ENCODE results near the gene ATOH8.

Gene ATOH8

DNA sequence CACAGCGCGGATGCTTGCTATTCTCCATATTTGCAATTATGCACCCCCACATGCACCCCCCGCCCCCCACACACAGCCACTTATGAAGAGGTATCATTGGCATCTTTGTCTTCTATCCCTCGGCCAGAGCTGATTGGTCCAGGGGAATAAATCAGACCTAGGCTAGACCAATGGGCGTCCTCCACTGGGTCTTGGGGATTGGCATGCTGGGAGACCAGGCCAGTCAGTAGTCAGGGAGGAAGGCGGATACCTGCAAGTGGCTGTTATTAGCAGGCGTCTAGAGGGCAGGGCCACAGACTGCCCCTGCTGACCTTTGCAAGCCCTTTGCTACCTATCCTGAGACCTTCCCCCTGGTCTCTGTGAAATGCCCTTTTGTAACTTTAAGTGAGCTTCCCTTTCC lies 30.0 kb downstream of the ATOH8 start:
- Histone ChIP-seq H3K9me3 (ENCODE audit: insufficient read depth, low read depth, low read length) (no peaks in the 10 kb centered on the region), H3K4ac (ENCODE audit: low read depth, low read length) (no peak overlapping the region)

DNA sequence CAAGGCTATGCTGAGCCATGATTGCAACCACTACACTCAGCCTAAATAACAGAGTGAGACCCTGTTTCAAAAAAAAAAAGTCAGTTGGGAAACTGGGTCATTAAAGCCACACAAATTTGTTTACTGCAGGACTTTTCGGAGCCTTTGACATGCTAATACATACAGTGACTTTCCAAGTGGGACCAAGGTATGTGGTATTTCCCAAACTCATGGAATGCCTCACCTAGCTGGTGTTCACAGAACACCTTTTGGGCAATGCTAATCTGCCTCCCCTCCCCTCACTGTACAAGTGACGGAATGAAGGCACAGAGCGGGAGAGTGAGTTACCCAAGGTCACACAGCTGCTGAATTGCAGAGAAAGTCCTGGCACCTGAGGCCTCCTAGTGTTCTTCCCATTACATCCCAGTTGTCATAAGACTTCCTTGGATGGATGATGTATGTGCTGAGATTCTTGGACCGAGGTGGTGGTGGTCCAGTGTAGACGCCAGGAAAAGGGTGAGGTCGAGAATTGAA lies 30.7 kb downstream of the ATOH8 start:
- no peaks in the 10 kb centered on the region for H3K9me3 ChIP-seq (ENCODE audit: insufficient read depth, low read depth, low read length)
- no peak overlapping the region for H4K8ac ChIP-seq (ENCODE audit: low read depth, low read length)
- no peak overlapping the region for H2BK12ac ChIP-seq (ENCODE audit: low read length)
- no peak for DNase-seq
- no peak overlapping the region for H3K23ac ChIP-seq (ENCODE audit: low read length)
- no peak overlapping the region for H3K9ac ChIP-seq (ENCODE audit: low read length)
- no peak overlapping the region for H3K27ac ChIP-seq (ENCODE audit: low read depth, low read length)
- no peak overlapping the region for H3K4me3 ChIP-seq (ENCODE audit: low read depth, low read length)
- H3K79me1 ChIP-seq (ENCODE audit: low read length), result no peaks in the 10 kb centered on the region
- H2BK5ac ChIP-seq (ENCODE audit: low read depth, low read length, poor library complexity), result no peak overlapping the region
- no peak overlapping the region for H3K14ac ChIP-seq (ENCODE audit: low read length)
- no peaks in the 10 kb centered on the region for H3K27me3 ChIP-seq (ENCODE audit: insufficient read depth, low read length)
- no peak overlapping the region for H3K4me2 ChIP-seq (ENCODE audit: low read length)
- no peaks in the 10 kb centered on the region for H3K79me2 ChIP-seq (ENCODE audit: control insufficient read depth, insufficient read depth, low read length, poor library complexity)
- no peaks in the 10 kb centered on the region for H3K4me1 ChIP-seq (ENCODE audit: control insufficient read depth in 1 of 2, insufficient read depth in 2 of 2, low read length in 2 of 2)
- H3K36me3 ChIP-seq (ENCODE audit: control insufficient read depth in 1 of 2, insufficient read depth in 2 of 2, low read length in 2 of 2), result no peaks in the 10 kb centered on the region
- H4K12ac ChIP-seq (ENCODE audit: low read depth, low read length), result no peak overlapping the region
- H4K91ac ChIP-seq (ENCODE audit: low read depth, low read length), result no peak overlapping the region
- H2AFZ ChIP-seq (ENCODE audit: insufficient read depth, low read length, poor library complexity), result no peak overlapping the region
- no peak overlapping the region for H2BK120ac ChIP-seq (ENCODE audit: insufficient read depth, low read length, poor library complexity)
- no peak overlapping the region for H3K18ac ChIP-seq (ENCODE audit: low read length)
- no CpG with 5 or more reads among the region's 6 CpGs for WGBS (ENCODE audit: extremely low coverage, insufficient coverage, insufficient read length)
- no peak overlapping the region for H2AK5ac ChIP-seq (ENCODE audit: low read length)
- H3K4ac ChIP-seq (ENCODE audit: low read depth, low read length), result no peak overlapping the region

More for the DNA sequence above, 30.0 kb downstream of the ATOH8 start:
- no peak overlapping the region for H4K12ac ChIP-seq (ENCODE audit: low read depth, low read length)
- H3K4me2 ChIP-seq (ENCODE audit: low read length), result no peak overlapping the region
- no peak overlapping the region for H3K9ac ChIP-seq (ENCODE audit: low read length)
- H2AK5ac ChIP-seq (ENCODE audit: low read length), result no peak overlapping the region
- no peak for DNase-seq
- H3K4me3 ChIP-seq (ENCODE audit: low read depth, low read length), result no peak overlapping the region
- no peak overlapping the region for H3K27ac ChIP-seq (ENCODE audit: low read depth, low read length)
- no peak overlapping the region for H2BK120ac ChIP-seq (ENCODE audit: insufficient read depth, low read length, poor library complexity)
- H2BK5ac ChIP-seq (ENCODE audit: low read depth, low read length, poor library complexity), result no peak overlapping the region
- WGBS (ENCODE audit: extremely low coverage, insufficient coverage, insufficient read length), result no CpG with 5 or more reads among the region's 7 CpGs
- no peak overlapping the region for H3K14ac ChIP-seq (ENCODE audit: low read length)
- no peak overlapping the region for H3K18ac ChIP-seq (ENCODE audit: low read length)
- H4K8ac ChIP-seq (ENCODE audit: low read depth, low read length), result no peak overlapping the region
- no peak overlapping the region for H2BK12ac ChIP-seq (ENCODE audit: low read length)
- H3K36me3 ChIP-seq (ENCODE audit: control insufficient read depth in 1 of 2, insufficient read depth in 2 of 2, low read length in 2 of 2), result no peaks in the 10 kb centered on the region
- H3K4me1 ChIP-seq (ENCODE audit: control insufficient read depth in 1 of 2, insufficient read depth in 2 of 2, low read length in 2 of 2), result peaks cover 0 to 4% of the 10 kb centered on the region in 2 experiments
- H3K79me2 ChIP-seq (ENCODE audit: control insufficient read depth, insufficient read depth, low read length, poor library complexity), result no peaks in the 10 kb centered on the region
- H3K27me3 ChIP-seq (ENCODE audit: insufficient read depth, low read length), result no peaks in the 10 kb centered on the region
- no peak overlapping the region for H2AFZ ChIP-seq (ENCODE audit: insufficient read depth, low read length, poor library complexity)
- no peak overlapping the region for H3K23ac ChIP-seq (ENCODE audit: low read length)
- no peaks in the 10 kb centered on the region for H3K79me1 ChIP-seq (ENCODE audit: low read length)
- no peak overlapping the region for H4K91ac ChIP-seq (ENCODE audit: low read depth, low read length)

GRCh38 chr2:85785027-85785822 lies 31.4 kb downstream of the ATOH8 start:
- H3K14ac ChIP-seq (ENCODE audit: low read length), result no peak overlapping the region
- H3K9me3 ChIP-seq (ENCODE audit: insufficient read depth, low read depth, low read length), result peaks cover under 1% of the 10 kb centered on the region
- no peak overlapping the region for H3K4me3 ChIP-seq (ENCODE audit: low read depth, low read length)
- H4K8ac ChIP-seq (ENCODE audit: low read depth, low read length), result no peak overlapping the region
- no peaks in the 10 kb centered on the region for H3K79me1 ChIP-seq (ENCODE audit: low read length)
- no peak overlapping the region for H3K23ac ChIP-seq (ENCODE audit: low read length)
- H2BK120ac ChIP-seq (ENCODE audit: insufficient read depth, low read length, poor library complexity), result no peak overlapping the region
- H3K4me2 ChIP-seq (ENCODE audit: low read length), result no peak overlapping the region
- no peak overlapping the region for H2AFZ ChIP-seq (ENCODE audit: insufficient read depth, low read length, poor library complexity)
- H3K18ac ChIP-seq (ENCODE audit: low read length), result no peak overlapping the region
- no peak overlapping the region for H3K27ac ChIP-seq (ENCODE audit: low read depth, low read length)
- no peak for DNase-seq
- no peak overlapping the region for H2AK5ac ChIP-seq (ENCODE audit: low read length)
- no peak overlapping the region for H2BK5ac ChIP-seq (ENCODE audit: low read depth, low read length, poor library complexity)
- no peak overlapping the region for H3K9ac ChIP-seq (ENCODE audit: low read length)
- H4K91ac ChIP-seq (ENCODE audit: low read depth, low read length), result no peak overlapping the region
- H3K4me1 ChIP-seq (ENCODE audit: control insufficient read depth in 1 of 2, insufficient read depth in 2 of 2, low read length in 2 of 2), result no peaks in the 10 kb centered on the region
- no peak overlapping the region for H3K4ac ChIP-seq (ENCODE audit: low read depth, low read length)
- WGBS (ENCODE audit: extremely low coverage, insufficient coverage, insufficient read length), result no CpG with 5 or more reads among the region's 25 CpGs
- no peaks in the 10 kb centered on the region for H3K79me2 ChIP-seq (ENCODE audit: control insufficient read depth, insufficient read depth, low read length, poor library complexity)
- H3K36me3 ChIP-seq (ENCODE audit: control insufficient read depth in 1 of 2, insufficient read depth in 2 of 2, low read length in 2 of 2), result no peaks in the 10 kb centered on the region
- H2BK12ac ChIP-seq (ENCODE audit: low read length), result no peak overlapping the region
- H4K12ac ChIP-seq (ENCODE audit: low read depth, low read length), result no peak overlapping the region
- H3K27me3 ChIP-seq (ENCODE audit: insufficient read depth, low read length), result no peaks in the 10 kb centered on the region

- Histone ChIP-seq H2BK5ac (ENCODE audit: low read depth, low read length, poor library complexity) (no peak overlapping the region), H3K9ac (ENCODE audit: low read length) (no peak overlapping the region), H3K9me3 (ENCODE audit: insufficient read depth, low read depth, low read length) (peaks cover 3% of the 10 kb centered on the region), H3K27ac (ENCODE audit: low read depth, low read length) (no peak overlapping the region), H3K4me2 (ENCODE audit: low read length) (no peak overlapping the region), H4K91ac (ENCODE audit: low read depth, low read length) (no peak overlapping the region), H3K18ac (ENCODE audit: low read length) (no peak overlapping the region), H4K12ac (ENCODE audit: low read depth, low read length) (no peak overlapping the region), H3K4me3 (ENCODE audit: low read depth, low read length) (no peak overlapping the region), H3K79me1 (ENCODE audit: low read length) (no peaks in the 10 kb centered on the region), H3K79me2 (ENCODE audit: control insufficient read depth, insufficient read depth, low read length, poor library complexity) (no peaks in the 10 kb centered on the region), H2AK5ac (ENCODE audit: low read length) (no peak overlapping the region), H2AFZ (ENCODE audit: insufficient read depth, low read length, poor library complexity) (no peak overlapping the region), H3K4me1 (ENCODE audit: control insufficient read depth in 1 of 2, insufficient read depth in 2 of 2, low read length in 2 of 2) (no peaks in the 10 kb centered on the region), H3K27me3 (ENCODE audit: insufficient read depth, low read length) (no peaks in the 10 kb centered on the region), H2BK120ac (ENCODE audit: insufficient read depth, low read length, poor library complexity) (no peak overlapping the region), H3K4ac (ENCODE audit: low read depth, low read length) (no peak overlapping the region), H2BK12ac (ENCODE audit: low read length) (no peak overlapping the region), H3K23ac (ENCODE audit: low read length) (no peak overlapping the region), H3K14ac (ENCODE audit: low read length) (no peak overlapping the region), H3K36me3 (ENCODE audit: control insufficient read depth in 1 of 2, insufficient read depth in 2 of 2, low read length in 2 of 2) (no peaks in the 10 kb centered on the region), H4K8ac (ENCODE audit: low read depth, low read length) (no peak overlapping the region)
- DNase-seq, result no peak
- no CpG with 5 or more reads among the region's 4 CpGs for WGBS (ENCODE audit: extremely low coverage, insufficient coverage, insufficient read length)
Observed at GRCh38 chr2:85785871-85786270, 32.1 kb downstream of the ATOH8 start.
